Rectal smooth muscle tissue (tissue), 1 donor: ENCODE measurements around the gene SDK1.

ENCODE experiments used
- H3K27ac ChIP-seq: one replicate; pipeline ENCODE4 v1.7.0; 2013; ENCODE audit warnings: low read depth, low read length, inconsistent platforms
- H3K27me3 ChIP-seq: one replicate; pipeline ENCODE4 v1.7.0; 2013; ENCODE audit warnings: low read length; ENCODE audit not compliant: control insufficient read depth, insufficient read depth
- H3K36me3 ChIP-seq: one replicate; pipeline ENCODE4 v1.7.0; 2013; ENCODE audit warnings: low read length; ENCODE audit not compliant: control insufficient read depth, insufficient read depth
- H3K4me1 ChIP-seq: one replicate; pipeline ENCODE4 v1.7.0; 2013; ENCODE audit warnings: low read length; ENCODE audit not compliant: control insufficient read depth, insufficient read depth
- H3K4me3 ChIP-seq: one replicate; pipeline ENCODE4 v1.7.0; 2013; ENCODE audit warnings: low read length
- H3K9ac ChIP-seq: one replicate; pipeline ENCODE4 v1.7.0; 2013; ENCODE audit warnings: low read length

The SDK1 gene

DNA sequence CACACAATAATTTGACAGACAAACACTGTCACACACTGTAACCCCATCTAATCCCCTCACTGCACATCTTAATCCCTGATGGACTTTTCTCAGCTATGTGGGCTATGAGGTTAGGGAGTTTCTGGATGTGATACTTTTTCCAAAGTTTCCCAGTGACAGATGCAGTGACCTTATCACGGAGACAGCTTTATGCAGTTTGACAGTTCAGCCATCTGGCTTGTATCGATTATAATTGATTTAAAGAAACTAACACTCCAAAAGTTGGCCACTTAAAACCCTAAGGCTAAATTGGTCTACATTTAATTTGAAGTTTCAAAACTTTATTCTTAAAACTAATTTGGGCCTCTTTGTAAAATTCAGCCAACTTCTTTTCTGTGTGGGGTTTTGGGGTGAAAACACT lies 196.7 kb downstream of the SDK1 start:
- Histone ChIP-seq H3K27ac (no peak overlapping the region), H3K4me1 (no peaks in the 10 kb centered on the region), H3K36me3 (no peaks in the 10 kb centered on the region), H3K9ac (no peak overlapping the region), H3K27me3 (no peaks in the 10 kb centered on the region), H3K4me3 (no peak overlapping the region)

DNA sequence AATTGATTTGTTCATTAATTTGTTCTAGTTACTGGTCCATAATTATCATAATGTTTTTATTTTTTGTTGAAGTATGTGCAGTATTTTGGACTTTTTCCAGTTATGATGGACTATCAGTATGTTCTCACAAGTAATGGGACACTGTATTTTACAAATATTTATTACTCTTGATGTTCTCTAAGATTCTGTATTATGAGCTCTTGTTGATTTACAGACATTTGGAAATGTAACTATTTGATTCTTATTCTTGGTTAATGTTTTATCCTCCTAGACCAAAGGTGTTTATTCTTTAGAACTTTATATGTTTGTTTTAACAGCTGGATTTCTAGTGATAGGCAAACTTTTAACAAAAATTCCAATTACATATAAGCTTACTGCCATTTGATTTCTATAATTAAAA lies 200.6 kb downstream of the SDK1 start:
- no peaks in the 10 kb centered on the region for H3K36me3 ChIP-seq
- H3K4me1 ChIP-seq = no peaks in the 10 kb centered on the region
- H3K4me3 ChIP-seq = no peak overlapping the region
- no peak overlapping the region for H3K27ac ChIP-seq
- H3K27me3 ChIP-seq = no peaks in the 10 kb centered on the region
- H3K9ac ChIP-seq = no peak overlapping the region

DNA sequence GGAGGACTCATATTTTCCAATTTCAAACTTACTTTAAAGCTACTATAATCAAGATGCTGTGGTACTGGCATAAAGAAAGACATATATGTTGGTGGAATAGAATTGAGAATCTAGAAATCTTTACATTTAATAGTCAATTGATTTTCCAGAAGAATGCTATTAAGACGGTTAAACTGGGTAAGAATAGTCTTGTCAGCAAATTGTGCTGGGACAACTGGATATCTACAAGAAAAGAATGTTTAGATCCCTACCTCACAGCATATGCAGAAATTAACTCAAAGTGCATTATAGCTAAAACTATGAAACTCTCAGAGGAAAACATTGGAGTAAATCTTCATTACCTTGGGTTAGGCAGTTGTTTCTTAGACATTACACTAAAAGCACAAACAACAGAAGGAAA lies 203.3 kb downstream of the SDK1 start:
- no peaks in the 10 kb centered on the region for H3K27me3 ChIP-seq
- H3K27ac ChIP-seq = no peak overlapping the region
- no peak overlapping the region for H3K9ac ChIP-seq
- H3K36me3 ChIP-seq = no peaks in the 10 kb centered on the region
- no peaks in the 10 kb centered on the region for H3K4me1 ChIP-seq
- H3K4me3 ChIP-seq = no peak overlapping the region

DNA sequence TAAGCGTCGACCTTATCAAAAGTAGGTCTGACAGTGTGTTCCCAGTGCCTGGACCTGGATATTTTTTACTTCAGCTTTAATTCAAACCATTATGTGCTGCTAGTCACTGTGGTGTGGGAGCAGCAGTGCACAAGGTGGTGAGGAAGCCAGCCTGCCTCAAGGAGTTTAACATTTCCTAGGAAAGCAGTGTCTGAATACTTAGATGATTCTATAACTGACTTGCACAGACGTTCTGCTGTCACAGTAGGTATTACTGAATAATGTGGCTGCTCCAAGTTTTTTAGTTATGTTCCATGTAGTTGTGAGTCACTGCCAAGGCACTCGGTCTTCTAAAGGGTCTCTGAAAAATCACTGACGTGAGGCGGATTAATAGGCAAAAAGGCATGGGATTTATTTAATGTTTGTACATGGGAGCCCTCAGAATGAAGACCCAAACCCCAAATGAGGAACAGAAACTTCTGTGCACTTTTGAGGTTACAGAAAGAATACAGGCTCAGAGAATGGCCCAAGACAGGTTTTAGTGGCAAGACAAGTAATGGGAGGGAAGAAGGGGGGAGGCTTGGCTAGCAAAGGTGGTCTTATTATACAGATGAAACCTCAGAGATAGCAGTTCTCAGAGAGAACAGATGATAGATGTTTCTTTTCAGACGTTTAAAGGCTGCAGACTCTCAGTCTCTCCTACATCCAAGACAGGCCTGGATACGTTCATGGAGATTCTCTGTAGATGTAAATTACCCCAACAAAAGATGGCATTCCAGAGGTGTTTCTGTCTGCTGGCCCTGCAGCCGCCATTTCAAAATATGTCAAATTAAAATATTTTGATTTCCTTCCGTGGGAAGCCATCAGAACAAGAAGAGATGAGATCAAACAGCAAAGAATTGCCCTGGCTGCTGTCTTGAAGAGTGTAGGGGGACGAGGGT lies 209.3 kb downstream of the SDK1 start:
- Histone ChIP-seq H3K27me3 (no peaks in the 10 kb centered on the region), H3K4me3 (no peak overlapping the region), H3K4me1 (no peaks in the 10 kb centered on the region), H3K27ac (no peak overlapping the region), H3K9ac (no peak overlapping the region), H3K36me3 (no peaks in the 10 kb centered on the region)

DNA sequence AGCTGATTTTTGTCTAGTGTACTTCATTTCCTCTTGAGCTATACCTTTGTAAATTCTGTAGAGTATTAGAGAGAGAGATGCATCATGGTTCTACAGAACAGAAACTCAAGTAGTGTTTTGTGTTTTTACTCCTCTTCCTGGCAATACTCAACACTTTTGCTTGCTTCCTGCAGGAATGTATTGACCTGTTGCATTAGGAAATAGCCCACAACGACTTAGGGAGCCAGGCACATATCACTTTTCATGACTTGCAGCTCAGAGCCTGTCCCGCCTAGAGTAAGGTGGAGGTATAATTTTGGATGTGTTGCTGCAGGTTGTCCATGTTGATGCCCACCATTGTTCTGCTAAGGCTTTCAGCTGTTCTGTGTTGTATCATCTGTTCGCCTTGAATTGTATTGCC lies 216.3 kb downstream of the SDK1 start:
- H3K27ac ChIP-seq = no peak overlapping the region
- H3K4me1 ChIP-seq = no peaks in the 10 kb centered on the region
- no peak overlapping the region for H3K4me3 ChIP-seq
- no peaks in the 10 kb centered on the region for H3K27me3 ChIP-seq
- no peak overlapping the region for H3K9ac ChIP-seq
- H3K36me3 ChIP-seq = no peaks in the 10 kb centered on the region

DNA sequence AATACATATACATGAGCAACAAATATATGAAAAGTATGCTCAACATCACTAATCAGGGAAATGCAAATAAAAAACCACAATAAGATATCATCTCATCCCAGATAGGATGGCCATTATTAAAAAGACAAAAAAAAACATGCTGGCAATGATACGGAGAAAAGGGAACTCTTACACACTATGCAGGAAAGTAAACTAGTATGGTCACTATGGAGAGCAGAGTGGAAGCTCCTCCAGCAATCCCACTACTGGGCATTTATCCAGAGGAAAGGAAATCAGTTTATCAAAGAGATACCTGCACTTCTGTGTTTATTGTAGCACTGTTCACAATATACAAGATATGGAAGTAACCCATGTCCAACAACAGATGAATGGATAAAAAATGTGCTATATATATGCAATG lies 217.5 kb downstream of the SDK1 start:
- no peaks in the 10 kb centered on the region for H3K4me1 ChIP-seq
- H3K27ac ChIP-seq = no peak overlapping the region

DNA sequence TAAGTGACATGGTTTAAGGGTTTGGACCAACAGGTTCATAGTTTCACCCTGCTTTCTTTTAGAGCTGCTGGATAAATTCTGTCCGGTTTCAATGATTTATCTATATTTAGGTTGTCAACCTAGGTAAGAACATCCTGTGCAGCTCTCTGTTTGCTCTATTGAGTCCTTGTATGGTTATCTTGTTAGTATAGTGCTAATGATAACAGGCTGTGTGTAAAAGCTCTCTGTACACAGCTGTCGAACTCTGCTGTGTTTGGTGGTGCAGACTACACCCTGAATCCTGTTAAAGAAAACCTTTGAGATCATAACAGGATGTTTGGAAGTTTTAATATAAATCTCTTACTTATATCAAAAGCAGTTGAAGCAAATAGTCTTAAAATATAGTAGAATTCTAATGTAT lies 219.2 kb downstream of the SDK1 start:
- H3K27me3 ChIP-seq = no peaks in the 10 kb centered on the region
- no peak overlapping the region for H3K4me3 ChIP-seq
- H3K4me1 ChIP-seq = no peaks in the 10 kb centered on the region
- no peaks in the 10 kb centered on the region for H3K36me3 ChIP-seq
- H3K27ac ChIP-seq = no peak overlapping the region
- no peak overlapping the region for H3K9ac ChIP-seq

More for the DNA sequence above, 217.5 kb downstream of the SDK1 start:
- no peaks in the 10 kb centered on the region for H3K36me3 ChIP-seq
- H3K9ac ChIP-seq = no peak overlapping the region
- no peaks in the 10 kb centered on the region for H3K27me3 ChIP-seq
- no peak overlapping the region for H3K4me3 ChIP-seq

DNA sequence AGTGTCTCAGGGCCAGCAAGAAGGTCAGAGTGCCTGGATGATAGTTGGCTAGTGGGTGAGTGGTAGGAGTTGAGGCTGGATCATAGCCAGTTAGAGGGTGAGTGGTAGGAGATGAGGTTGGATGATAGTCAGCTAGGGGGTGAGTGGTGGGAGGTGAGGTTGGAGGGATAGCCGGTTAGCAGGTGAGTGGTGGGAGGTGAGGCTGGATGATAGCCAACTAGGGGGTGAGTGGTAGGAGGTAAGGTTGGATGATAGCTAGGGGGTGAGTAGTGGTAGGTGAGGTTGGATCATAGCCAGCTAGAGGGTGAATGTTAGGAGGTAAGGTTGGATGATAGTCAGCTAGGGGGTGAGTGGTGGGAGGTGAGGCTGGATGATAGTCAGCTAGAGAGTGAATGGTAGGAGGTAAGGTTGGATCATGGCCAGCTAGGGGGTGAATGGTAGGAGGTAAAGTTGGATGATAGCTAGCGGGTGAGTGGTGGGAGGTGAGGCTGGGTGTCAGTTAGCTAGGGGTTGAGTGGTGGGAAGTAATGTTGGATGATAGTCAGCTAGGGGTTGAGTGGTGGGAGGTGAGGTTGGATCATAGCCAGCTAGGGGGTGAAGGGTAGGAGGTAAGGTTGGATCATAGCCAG lies 226.6 kb downstream of the SDK1 start:
- Histone ChIP-seq H3K36me3 (no peaks in the 10 kb centered on the region), H3K27ac (no peak overlapping the region), H3K9ac (no peak overlapping the region), H3K27me3 (no peaks in the 10 kb centered on the region), H3K4me3 (no peak overlapping the region), H3K4me1 (no peaks in the 10 kb centered on the region)

DNA sequence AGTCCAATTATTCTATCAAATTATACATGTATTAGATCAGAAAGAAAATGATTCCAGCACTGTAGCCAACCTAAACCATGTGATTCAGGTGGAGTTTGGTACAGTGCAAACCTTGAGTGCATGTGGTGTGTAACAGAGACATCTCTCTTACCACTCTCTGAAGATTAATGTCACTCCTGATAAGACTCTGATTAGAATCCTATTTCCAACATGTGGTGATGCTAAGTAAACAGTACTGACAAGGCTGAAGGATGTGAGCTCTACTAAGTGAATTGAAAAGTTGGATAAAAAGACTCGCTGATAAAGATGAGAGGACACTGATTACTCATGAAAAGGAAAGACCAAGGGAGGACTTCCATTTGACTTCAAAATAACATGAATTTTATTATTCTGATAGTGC lies 232.0 kb downstream of the SDK1 start:
- Histone ChIP-seq H3K36me3 (no peaks in the 10 kb centered on the region), H3K4me1 (no peaks in the 10 kb centered on the region), H3K9ac (no peak overlapping the region), H3K4me3 (no peak overlapping the region), H3K27me3 (no peaks in the 10 kb centered on the region), H3K27ac (no peak overlapping the region)

DNA sequence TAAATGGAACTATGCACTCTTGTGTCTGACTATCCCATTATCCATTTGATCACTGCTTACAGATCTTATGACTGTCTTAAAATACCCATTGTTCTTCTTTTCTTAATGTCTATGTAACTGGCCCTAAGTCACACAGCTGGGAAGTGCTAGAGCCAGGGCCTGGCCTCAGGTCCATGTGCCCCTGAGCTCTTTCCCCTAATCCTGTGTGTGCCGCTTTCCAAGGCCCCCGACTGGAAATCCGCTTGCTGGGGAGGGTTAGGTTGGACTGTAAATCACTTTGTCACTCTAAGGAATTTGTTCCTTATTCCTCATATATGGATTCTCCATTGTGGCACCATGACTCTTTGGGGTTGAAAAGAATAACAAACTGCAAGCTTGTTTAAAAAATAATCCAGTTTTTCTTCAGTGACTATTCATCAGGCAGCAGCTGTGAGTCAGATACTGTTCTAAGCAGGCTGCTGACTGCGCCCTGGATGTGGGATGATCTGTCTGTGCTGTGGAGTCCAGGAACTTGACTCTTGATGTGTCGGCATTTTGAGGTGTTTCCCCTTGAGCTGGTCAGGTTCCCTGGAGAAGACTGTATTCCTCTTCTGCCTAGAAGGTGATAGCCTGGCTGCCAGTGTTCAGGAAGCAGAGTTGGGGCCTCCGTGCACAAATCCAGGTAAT lies 236.3 kb downstream of the SDK1 start:
- Histone ChIP-seq H3K4me3 (no peak overlapping the region), H3K27ac (no peak overlapping the region), H3K27me3 (no peaks in the 10 kb centered on the region), H3K4me1 (no peaks in the 10 kb centered on the region), H3K36me3 (no peaks in the 10 kb centered on the region), H3K9ac (no peak overlapping the region)

DNA sequence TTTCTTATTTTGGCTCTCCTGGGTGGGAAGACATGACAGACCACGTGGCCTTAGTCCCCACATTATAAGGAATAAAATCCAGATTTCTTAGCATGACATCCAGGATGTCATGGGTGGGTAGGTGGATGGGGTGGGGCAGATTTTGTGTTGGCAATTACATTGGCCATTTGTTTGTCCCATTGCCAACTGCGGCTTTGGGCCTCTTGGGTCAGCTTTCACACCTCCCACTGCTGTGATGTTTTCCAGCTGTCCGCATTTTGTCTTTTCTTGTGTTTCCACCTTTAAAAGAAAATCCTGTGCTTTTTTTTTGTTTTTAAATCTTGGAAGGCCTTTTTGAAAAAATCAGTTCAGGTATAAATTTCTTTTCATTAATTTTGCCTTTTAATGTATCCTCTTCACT lies 237.0 kb downstream of the SDK1 start:
- Histone ChIP-seq H3K4me3 (no peak overlapping the region), H3K36me3 (no peaks in the 10 kb centered on the region), H3K4me1 (no peaks in the 10 kb centered on the region), H3K27me3 (no peaks in the 10 kb centered on the region), H3K27ac (no peak overlapping the region), H3K9ac (no peak overlapping the region)

DNA sequence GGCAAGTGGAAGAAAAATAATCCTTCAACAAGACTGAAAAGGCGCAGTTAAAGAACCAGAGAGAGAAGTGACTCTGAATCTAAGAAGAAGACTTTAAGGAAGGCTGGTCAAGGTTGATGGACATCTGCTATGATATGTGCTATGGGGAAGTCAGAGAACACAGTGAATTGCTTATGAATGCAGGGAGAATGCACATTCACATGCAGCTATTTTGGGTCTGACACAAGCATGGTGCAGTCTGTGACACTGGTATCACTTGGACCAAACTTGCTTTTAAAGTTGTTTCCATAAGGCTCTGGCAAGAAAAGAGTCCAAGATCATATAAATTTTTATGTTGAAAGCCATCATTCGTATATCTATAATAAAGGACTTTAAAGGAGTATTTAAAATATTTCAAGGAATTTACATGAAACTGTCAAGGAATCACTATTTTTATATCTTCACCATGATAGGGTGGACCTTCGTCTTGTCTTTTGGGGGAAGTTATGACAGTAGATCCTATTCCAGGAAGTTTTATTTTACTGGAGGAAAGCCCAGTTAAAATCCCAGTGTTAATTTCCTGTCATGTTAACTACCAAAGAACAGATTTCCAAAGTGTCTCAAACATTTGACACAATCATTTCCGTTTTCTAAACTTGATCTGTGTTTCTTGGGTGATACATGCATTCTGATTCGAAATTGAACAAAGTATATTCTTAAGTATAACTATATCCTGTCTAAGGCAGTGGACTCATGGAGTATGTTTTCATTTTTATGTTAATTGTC lies 239.6 kb downstream of the SDK1 start:
- no peak overlapping the region for H3K9ac ChIP-seq
- no peaks in the 10 kb centered on the region for H3K27me3 ChIP-seq
- H3K4me3 ChIP-seq = no peak overlapping the region
- H3K27ac ChIP-seq = no peak overlapping the region
- no peaks in the 10 kb centered on the region for H3K4me1 ChIP-seq
- no peaks in the 10 kb centered on the region for H3K36me3 ChIP-seq
